HepG2 (cell line): ENCODE data around the gene NDUFV1. TPM values are rescaled to one million over a fixed set of nuclear protein-coding genes. Genes with fewer than 3 reads are reported as not detected.

Source experiments
- ARID4A ChIP-seq: sonication (generic); formaldehyde crosslinking; IDR thresholded peaks from 2 replicates; pipeline ENCODE4 v1.5.0; 2020; ENCODE audit warnings: mild to moderate bottlenecking, missing genetic modification reagents, borderline replicate concordance
- CENPX ChIP-seq: sonication (generic); formaldehyde crosslinking; IDR thresholded peaks from 2 replicates; pipeline ENCODE4 v1.9.0; 2021; ENCODE audit warnings: mild to moderate bottlenecking, missing genetic modification reagents, moderate library complexity
- GABPA ChIP-seq, 2 experiments: IDR thresholded peaks; 2 replicates each; pipeline ENCODE4 v1.6.1; 2011 to 2016; ENCODE audit warnings: low read depth in 2 of 2, low read length in 1 of 2, missing biosample characterization in 1 of 2, missing genetic modification characterization in 1 of 2
- GATAD2A ChIP-seq: IDR thresholded peaks from 2 replicates; pipeline ENCODE4 v1.6.1; 2016
- IKZF4 ChIP-seq: sonication (generic); formaldehyde crosslinking; IDR thresholded peaks from 2 replicates; pipeline ENCODE4 v1.5.1; 2020; ENCODE audit warnings: borderline replicate concordance, mild to moderate bottlenecking, low read depth, missing genetic modification reagents; ENCODE audit errors: not compliant biosample characterization
- LBX2 ChIP-seq: sonication (generic); formaldehyde crosslinking; IDR thresholded peaks from 2 replicates; pipeline ENCODE4 v1.5.0; 2020; ENCODE audit warnings: missing genetic modification reagents, mild to moderate bottlenecking, borderline replicate concordance
- SAP130 ChIP-seq: IDR thresholded peaks from 2 replicates; pipeline ENCODE4 v1.6.1; 2016; ENCODE audit warnings: low read depth
- THAP8 ChIP-seq: sonication (generic); formaldehyde crosslinking; IDR thresholded peaks from 2 replicates; pipeline ENCODE4 v1.5.1; 2020; ENCODE audit warnings: missing genetic modification reagents, mild to moderate bottlenecking, borderline replicate concordance
- U2AF1 ChIP-seq: fragments of 200-400 bp; formaldehyde crosslinking; optimal IDR thresholded peaks from 2 replicates; pipeline ENCODE3; 2017; ENCODE audit warnings: mild to moderate bottlenecking, low read depth, low read length
- ZBTB44 ChIP-seq: sonication (generic); formaldehyde crosslinking; IDR thresholded peaks from 2 replicates; pipeline ENCODE4 v1.4.0; 2020; ENCODE audit warnings: missing genetic modification reagents
- ZFP36 ChIP-seq: fragments of 150-350 bp; IDR thresholded peaks from 2 replicates; pipeline ENCODE4 v1.6.1; 2018; ENCODE audit warnings: borderline replicate concordance, low read length, low read depth; ENCODE audit not compliant: partially characterized antibody
- ZFX ChIP-seq: sonication (generic); formaldehyde crosslinking; IDR thresholded peaks from 2 replicates; pipeline ENCODE4 v1.4.0; 2020; ENCODE audit warnings: mild to moderate bottlenecking, low read depth, missing genetic modification reagents, moderate library complexity
- ZNF609 ChIP-seq: sonication (generic); formaldehyde crosslinking; IDR thresholded peaks from 2 replicates; pipeline ENCODE4 v1.4.0; 2020; ENCODE audit warnings: mild to moderate bottlenecking, missing genetic modification reagents, borderline replicate concordance
- ZSCAN22 ChIP-seq: sonication (generic); formaldehyde crosslinking; IDR thresholded peaks from 2 replicates; pipeline ENCODE4 v1.4.0; 2020; ENCODE audit warnings: mild to moderate bottlenecking, missing genetic modification reagents
- ZSCAN29 ChIP-seq: sonication (generic); formaldehyde crosslinking; conservative IDR thresholded peaks from 2 replicates; pipeline ENCODE4 v1.4.0; 2020; ENCODE audit warnings: mild to moderate bottlenecking, missing genetic modification reagents
- polyA plus RNA-seq, 8 experiments: library from polyadenylated mRNA; depleted of rRNA in 3 of 8; stranded (reverse) in 7 of 8; unstranded in 1 of 8; fragments of >200 nt; fragmentation: Illumina TruSeq in 4 of 8; extraction: Trizol in 4 of 8; gene quantifications; 2 replicates each; pipeline versions ENCODE4 v1.2.1 to v1.2.3, GENCODE V29; 2011 to 2016; ENCODE audit warnings: low read depth in 4 of 8, missing spikeins in 1 of 8, mixed read lengths in 1 of 8; ENCODE audit not compliant: insufficient read depth in 1 of 8
- total RNA-seq, 5 experiments: library from RNA; depleted of rRNA; stranded (reverse); fragments of >200 nt; fragmentation: Illumina TruSeq; extraction: Trizol; gene quantifications; 2 replicates each; pipeline ENCODE4 v1.2.3, GENCODE V29; 2016; ENCODE audit warnings: low read depth in 1 of 5

NDUFV1 gene
- total and polyA plus RNA-seq, 2 of the 13 experiments (the other 11 are each of a cell fraction or from before 2014, with no cell fraction given), result 88.9 to 137 TPM

- TF ChIP-seq ARID4A (CRISPR knock-in tag), result peak; percentile 89
- TF ChIP-seq U2AF1, result peak; percentile 34
- no peak; the same call in 1 of the 2 replicates for TF ChIP-seq LBX2 (CRISPR knock-in tag)
- peak; percentile 78; the same call in 1 of the 2 replicates for TF ChIP-seq THAP8 (CRISPR knock-in tag)
- TF ChIP-seq ZFP36, result no peak
- no peak for TF ChIP-seq ZBTB44 (CRISPR knock-in tag)
- TF ChIP-seq CENPX (CRISPR knock-in tag), result no peak
- peak; percentile 65; the same call in 1 of the 2 replicates for TF ChIP-seq ZNF609 (CRISPR knock-in tag)
- no peak for TF ChIP-seq IKZF4
- TF ChIP-seq GATAD2A (CRISPR knock-in tag), result peak; percentile 17; the same call in 1 of the 2 replicates
- peak; percentile 81 for TF ChIP-seq ZFX (CRISPR knock-in tag)
- TF ChIP-seq GABPA (IDR thresholded peaks at IDR 0.05; ENCODE audit: low read depth, low read length), result peak; percentile 79
- peak; percentile 92 for TF ChIP-seq GABPA (CRISPR knock-in tag; IDR thresholded peaks at IDR 0.05; ENCODE audit: low read depth)
- TF ChIP-seq SAP130 (CRISPR knock-in tag), result peak; percentile 95
- no peak; the same call in 1 of the 2 replicates for TF ChIP-seq ZSCAN29 (CRISPR knock-in tag)
- no peak for TF ChIP-seq ZSCAN22 (CRISPR knock-in tag)
Measured at GRCh38 chr11:67606492-67607295, at the start of gene NDUFV1 (continued).
